Left lung (tissue), 10 donors: ENCODE results near the gene ST8SIA2. TPM values are rescaled to one million over a fixed set of nuclear protein-coding genes. Genes with fewer than 3 reads are reported as not detected.

ENCODE experiments used
- ATAC-seq: fragments of 200-7000 bp; cut with Tn5 transposase; one replicate; pipeline ENCODE4 v1.9.1; 2020; ENCODE audit warnings: moderate library complexity
- DNase-seq, 4 donors: peaks; one replicate each; pipeline ENCODE4 v3.0.0-alpha.2; 2013 to 2020
- H3K27ac ChIP-seq, 2 donors: fragments of 200-600 bp; sonication (generic) in 1 of 2; one replicate each; pipeline versions ENCODE4 v1.5.0 to v1.8.0; 2020 to 2021
- H3K27me3 ChIP-seq, 2 donors: fragments of 200-600 bp; sonication (generic) in 1 of 2; one replicate each; pipeline versions ENCODE4 v1.5.0 to v1.8.0; 2020 to 2021
- H3K36me3 ChIP-seq, 2 donors: fragments of 200-600 bp; sonication (generic) in 1 of 2; one replicate each; pipeline versions ENCODE4 v1.5.0 to v1.8.0; 2020 to 2021
- H3K4me1 ChIP-seq, 2 donors: fragments of 200-600 bp; one replicate each; pipeline ENCODE4 v1.8.0; 2021
- H3K4me3 ChIP-seq, 2 donors: fragments of 200-600 bp; sonication (generic) in 1 of 2; one replicate each; pipeline versions ENCODE4 v1.5.0 to v1.8.0; 2020 to 2021; ENCODE audit warnings: mild to moderate bottlenecking in 1 of 2
- H3K9me3 ChIP-seq, 2 donors: fragments of 200-600 bp; sonication (generic) in 1 of 2; one replicate each; pipeline versions ENCODE4 v1.5.0 to v1.8.0; 2020 to 2021
- intact Hi-C, 2 donors: fragments of 100-400 bp; cut with DNase I; formaldehyde crosslinking; loops; one replicate each; pipeline versions ENCODE4 v1.11.2 to v1.14.2; 2022
- polyA plus RNA-seq, 6 donors: library from polyadenylated mRNA; unstranded; fragments of 120-200 nt; gene quantifications; one replicate each; pipeline ENCODE4 v1.2.1, GENCODE V29; 2013; ENCODE audit not compliant: insufficient read length in 6 of 6
- total RNA-seq, 2 donors: library from RNA; stranded (reverse); fragmentation: NEBNext Ultra II Directional; extraction: Animal tissue kit (Norgen Biotek cat#: 25700); gene quantifications; one replicate each; pipeline ENCODE4 v1.2.1, GENCODE V29; 2021
- TF ChIP-seq, protein P1 (sequence below), 2 donors: fragments of 200-600 bp; sonication (generic) in 1 of 2; IDR thresholded peaks; one replicate each; pipeline versions ENCODE4 v1.5.0 to v1.8.0; 2021; ENCODE audit warnings: antibody characterized with exemption in 2 of 2
- donor health status: DM: no; HTN: yes; CAD: no.
- donor health status: DM: no; HTN: no; CAD: no.

Gene ST8SIA2
- total and polyA plus RNA-seq, 8 donors: 0.50 to 6.1 (median 4.7) TPM; not detected in 1

- no peak for ATAC-seq
- no peak for DNase-seq
- Histone ChIP-seq H3K36me3 (no peaks in the 10 kb centered on the region), H3K4me3 (no peak overlapping the region), H3K27ac (no peak overlapping the region), H3K27me3 (peaks cover 0 to 27% of the 10 kb centered on the region in 2 donors), H3K4me1 (no peaks in the 10 kb centered on the region), H3K9me3 (no peaks in the 10 kb centered on the region)
- intact Hi-C loops: no loop called here
- TF ChIP-seq, protein P1, sequence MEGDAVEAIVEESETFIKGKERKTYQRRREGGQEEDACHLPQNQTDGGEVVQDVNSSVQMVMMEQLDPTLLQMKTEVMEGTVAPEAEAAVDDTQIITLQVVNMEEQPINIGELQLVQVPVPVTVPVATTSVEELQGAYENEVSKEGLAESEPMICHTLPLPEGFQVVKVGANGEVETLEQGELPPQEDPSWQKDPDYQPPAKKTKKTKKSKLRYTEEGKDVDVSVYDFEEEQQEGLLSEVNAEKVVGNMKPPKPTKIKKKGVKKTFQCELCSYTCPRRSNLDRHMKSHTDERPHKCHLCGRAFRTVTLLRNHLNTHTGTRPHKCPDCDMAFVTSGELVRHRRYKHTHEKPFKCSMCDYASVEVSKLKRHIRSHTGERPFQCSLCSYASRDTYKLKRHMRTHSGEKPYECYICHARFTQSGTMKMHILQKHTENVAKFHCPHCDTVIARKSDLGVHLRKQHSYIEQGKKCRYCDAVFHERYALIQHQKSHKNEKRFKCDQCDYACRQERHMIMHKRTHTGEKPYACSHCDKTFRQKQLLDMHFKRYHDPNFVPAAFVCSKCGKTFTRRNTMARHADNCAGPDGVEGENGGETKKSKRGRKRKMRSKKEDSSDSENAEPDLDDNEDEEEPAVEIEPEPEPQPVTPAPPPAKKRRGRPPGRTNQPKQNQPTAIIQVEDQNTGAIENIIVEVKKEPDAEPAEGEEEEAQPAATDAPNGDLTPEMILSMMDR (IDR thresholded peaks at IDR 0.05): no peak
Observed at GRCh38 chr15:92402751-92403150, 9.1 kb downstream of the ST8SIA2 start.

GRCh38 chr15:92405942-92406341 lies 12.3 kb downstream of the ST8SIA2 start:
- TF ChIP-seq, protein P1 (IDR thresholded peaks at IDR 0.05): no peak
- Histone ChIP-seq H3K4me1 (no peaks in the 10 kb centered on the region), H3K36me3 (no peaks in the 10 kb centered on the region), H3K9me3 (no peaks in the 10 kb centered on the region), H3K27me3 (peaks cover 0 to 13% of the 10 kb centered on the region in 2 donors), H3K27ac (no peak overlapping the region), H3K4me3 (no peak overlapping the region)
- DNase-seq: no peak
- intact Hi-C loops: no loop called here
- no peak for ATAC-seq

- Histone ChIP-seq H3K36me3 (no peaks in the 10 kb centered on the region), H3K9me3 (no peaks in the 10 kb centered on the region), H3K27ac (no peak overlapping the region), H3K4me3 (no peak overlapping the region), H3K4me1 (no peaks in the 10 kb centered on the region), H3K27me3 (peaks cover 0 to 2% of the 10 kb centered on the region in 2 donors)
- intact Hi-C loops: no loop called here
- TF ChIP-seq, protein P1 (IDR thresholded peaks at IDR 0.05): no peak
- DNase-seq (no peak), ATAC-seq (no peak)
Observed at GRCh38 chr15:92407321-92407720, 13.6 kb downstream of the ST8SIA2 start.

DNA sequence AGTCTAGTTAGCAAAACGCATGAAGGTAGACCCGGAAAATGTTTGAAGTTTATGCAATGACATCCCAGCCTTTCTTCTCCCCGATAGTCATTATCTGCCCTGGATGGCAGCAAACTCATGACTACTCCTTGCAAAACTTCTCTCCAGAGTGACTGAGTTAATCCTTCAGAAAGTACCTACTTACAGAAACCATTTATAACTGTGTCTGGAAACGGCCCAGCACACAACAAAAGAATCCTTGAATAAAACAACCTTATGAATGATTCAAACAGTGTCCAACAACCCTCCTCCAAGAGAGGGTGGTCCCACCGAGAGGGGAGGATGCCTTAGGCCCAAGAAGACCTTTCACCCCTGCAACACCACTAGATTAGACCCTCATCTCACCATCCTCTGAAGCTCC lies 14.2 kb downstream of the ST8SIA2 start:
- no peak overlapping the region for H3K4me3 ChIP-seq
- TF ChIP-seq, protein P1 (IDR thresholded peaks at IDR 0.05): no peak
- no peak for DNase-seq
- H3K4me1 ChIP-seq: no peaks in the 10 kb centered on the region
- no peaks in the 10 kb centered on the region for H3K36me3 ChIP-seq
- H3K9me3 ChIP-seq: no peaks in the 10 kb centered on the region
- no peaks in the 10 kb centered on the region for H3K27me3 ChIP-seq
- intact Hi-C loops: no loop called here
- no peak overlapping the region for H3K27ac ChIP-seq
- no peak for ATAC-seq

DNA sequence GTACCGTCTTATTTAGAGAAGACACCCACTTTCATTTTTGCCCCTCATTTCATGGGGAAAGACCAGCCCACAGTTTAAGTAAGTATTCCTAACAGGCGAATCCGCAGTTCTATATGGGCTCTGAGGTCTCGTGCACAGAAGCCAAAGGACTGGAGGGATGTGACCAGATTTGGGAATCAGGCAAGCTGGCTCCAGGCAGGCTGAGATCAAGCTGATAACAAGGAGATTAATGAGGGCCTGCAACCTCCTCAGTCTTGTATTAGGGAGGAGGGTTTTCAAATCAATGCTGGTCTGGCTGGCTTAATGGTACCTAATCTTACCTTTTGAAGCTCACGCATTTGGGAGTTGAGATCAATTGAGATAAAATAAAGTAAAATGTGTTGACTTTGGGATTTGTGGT lies 15.3 kb downstream of the ST8SIA2 start:
- Histone ChIP-seq H3K4me1 (no peaks in the 10 kb centered on the region), H3K27ac (no peak overlapping the region), H3K36me3 (no peaks in the 10 kb centered on the region), H3K4me3 (no peak overlapping the region), H3K9me3 (no peaks in the 10 kb centered on the region), H3K27me3 (no peaks in the 10 kb centered on the region)
- intact Hi-C loops: no loop called here
- no peak for DNase-seq
- ATAC-seq: no peak
- TF ChIP-seq, protein P1 (IDR thresholded peaks at IDR 0.05): no peak
